OCI-M2 (cell line): ENCODE results near the gene SMIM29.
"Not testable (repeated sequence)": the region's sequence is repeated elsewhere in the genome, so short reads cannot be mapped to it uniquely, and the experiment has no call there.

Source experiments
- DNase-seq: peaks from one replicate; lab custom pipeline; 2025; ENCODE audit not compliant: unreplicated experiment; lab: John Stamatoyannopoulos, UW

SMIM29 gene

DNA sequence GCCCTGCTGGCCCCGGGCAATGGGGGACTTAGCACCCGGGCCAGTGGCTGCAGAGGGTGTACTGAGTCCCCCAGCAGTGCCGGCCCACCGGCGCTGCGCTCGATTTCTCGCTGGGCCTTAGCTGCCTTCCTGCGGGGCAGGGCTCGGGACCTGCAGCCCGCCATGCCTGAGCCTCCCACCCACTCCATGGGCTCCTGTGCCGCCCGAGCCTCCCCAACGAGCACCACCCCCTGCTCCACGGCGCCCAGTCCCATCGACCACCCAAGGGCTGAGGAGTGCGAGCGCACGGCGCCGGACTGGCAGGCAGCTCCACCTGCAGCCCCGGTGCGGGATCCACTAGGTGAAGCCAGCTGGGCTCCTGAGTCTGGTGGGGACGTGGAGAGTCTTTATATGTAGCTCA is 20.3 kb upstream of the SMIM29 start:
- DNase-seq = not testable (repeated sequence)

DNA sequence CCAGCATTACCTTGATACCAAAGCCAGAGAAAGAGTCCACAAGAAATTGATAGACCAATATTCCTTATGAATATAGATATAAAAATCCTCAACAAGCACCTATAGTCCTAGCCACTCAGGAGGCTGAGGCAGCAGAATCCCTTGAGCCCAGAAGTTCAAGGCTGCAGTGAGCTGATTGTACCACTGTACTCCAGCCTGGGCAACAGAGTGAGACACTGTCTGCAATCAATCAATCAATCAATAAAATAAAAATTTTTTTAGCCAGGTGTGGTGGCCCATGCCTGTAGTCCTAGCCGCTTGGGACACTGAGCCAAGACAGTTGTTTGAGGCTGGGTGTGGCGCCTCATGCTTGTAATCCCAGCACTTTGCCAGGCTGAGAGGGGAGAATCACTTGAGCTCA is 18.9 kb upstream of the SMIM29 start:
- DNase-seq = no peak

DNA sequence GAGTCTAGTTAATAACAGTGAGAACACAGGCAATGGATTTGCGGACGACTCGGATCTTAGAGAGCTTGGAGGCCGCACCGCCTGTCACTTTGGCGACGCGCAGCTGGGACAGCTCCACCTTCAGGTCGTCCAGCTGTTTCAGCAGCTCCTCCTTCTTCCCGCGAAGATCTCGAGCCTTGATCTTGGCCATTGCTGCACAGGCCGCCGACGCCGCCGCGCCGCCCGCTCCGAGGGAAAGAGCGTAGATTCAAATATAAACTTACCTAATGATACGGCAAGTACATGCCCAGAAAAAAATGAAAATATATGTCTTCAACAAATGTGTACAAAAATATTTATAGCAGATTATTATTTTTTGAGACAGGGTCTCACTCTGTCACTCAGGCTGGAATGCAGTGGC is 14.7 kb upstream of the SMIM29 start:
- DNase-seq = not testable (repeated sequence)

DNA sequence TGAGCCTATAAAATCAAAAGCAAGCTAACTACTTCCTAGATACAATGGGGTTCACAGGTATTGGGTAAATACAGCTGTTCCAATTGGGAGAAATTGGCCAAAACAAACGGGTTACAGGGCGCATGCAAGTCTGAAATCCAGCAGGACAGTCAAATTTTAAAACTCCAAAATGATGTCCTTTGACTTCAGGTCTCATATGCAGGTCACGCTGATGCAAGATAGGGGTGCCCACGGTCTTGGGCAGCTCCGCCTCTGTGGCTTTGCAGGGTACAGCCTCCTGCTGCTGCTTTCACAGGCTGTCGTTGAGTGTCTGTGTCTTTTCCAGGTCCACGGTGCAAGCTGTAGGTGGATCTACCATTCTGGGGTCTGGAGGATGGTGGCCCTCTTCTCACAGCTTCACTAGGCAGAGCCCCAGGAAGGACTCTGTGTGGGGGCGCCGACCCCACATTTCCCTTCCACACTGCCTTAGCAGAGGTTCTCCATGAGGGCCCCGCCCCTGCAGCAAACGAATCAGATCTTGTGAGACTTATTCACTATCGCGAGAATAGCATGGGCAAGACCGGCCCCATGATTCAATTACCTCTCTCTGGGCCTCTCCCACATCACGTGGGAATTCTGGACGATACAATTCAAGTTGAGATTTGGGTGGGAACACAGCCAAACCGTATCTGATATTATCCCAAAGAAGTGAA is 11.9 kb upstream of the SMIM29 start:
- DNase-seq = no peak

DNA sequence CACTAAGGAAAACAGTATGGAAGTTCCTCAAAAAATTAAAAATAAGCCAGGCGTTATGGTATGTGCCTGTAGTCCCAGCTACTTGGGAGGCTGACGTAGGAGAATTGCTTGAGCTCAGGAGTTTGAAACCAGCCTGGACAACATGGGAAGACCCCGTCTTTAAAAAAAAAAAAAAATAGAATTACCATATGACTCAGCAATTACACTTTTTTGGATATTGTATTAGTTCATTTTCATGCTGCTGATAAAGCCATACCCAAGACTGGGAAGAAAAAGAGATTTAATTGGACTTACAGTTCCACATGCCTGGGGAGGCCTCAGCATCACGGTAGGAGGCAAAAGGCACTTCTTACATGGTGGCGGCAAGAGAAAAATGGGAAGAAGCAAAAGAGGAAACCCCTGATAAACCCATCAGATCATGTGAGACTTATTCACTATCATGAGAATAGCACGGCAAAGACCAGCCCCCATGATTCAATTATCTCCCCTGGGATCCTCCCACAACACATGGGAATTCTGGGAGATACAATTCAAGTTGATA is 10.8 kb upstream of the SMIM29 start:
- no peak for DNase-seq

DNA sequence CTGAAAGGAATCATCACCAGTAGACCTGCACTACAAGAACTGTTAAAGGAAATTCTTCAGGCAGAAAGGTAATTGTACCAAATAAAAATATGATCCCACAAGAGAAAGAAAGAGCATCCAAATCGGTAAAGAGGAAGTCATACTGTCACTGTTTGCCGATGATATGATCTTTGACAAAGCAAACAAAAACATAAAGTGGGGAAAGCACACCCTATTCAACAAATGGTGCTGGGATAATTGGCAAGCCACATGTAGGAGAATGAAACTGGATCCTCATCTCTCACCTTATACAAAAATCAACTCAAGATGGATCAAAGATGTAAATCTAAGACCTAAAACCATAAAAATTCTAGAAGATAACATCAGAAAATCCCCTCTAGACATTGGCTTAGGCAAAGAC is 3.6 kb upstream of the SMIM29 start:
- DNase-seq = not testable (repeated sequence)

DNA sequence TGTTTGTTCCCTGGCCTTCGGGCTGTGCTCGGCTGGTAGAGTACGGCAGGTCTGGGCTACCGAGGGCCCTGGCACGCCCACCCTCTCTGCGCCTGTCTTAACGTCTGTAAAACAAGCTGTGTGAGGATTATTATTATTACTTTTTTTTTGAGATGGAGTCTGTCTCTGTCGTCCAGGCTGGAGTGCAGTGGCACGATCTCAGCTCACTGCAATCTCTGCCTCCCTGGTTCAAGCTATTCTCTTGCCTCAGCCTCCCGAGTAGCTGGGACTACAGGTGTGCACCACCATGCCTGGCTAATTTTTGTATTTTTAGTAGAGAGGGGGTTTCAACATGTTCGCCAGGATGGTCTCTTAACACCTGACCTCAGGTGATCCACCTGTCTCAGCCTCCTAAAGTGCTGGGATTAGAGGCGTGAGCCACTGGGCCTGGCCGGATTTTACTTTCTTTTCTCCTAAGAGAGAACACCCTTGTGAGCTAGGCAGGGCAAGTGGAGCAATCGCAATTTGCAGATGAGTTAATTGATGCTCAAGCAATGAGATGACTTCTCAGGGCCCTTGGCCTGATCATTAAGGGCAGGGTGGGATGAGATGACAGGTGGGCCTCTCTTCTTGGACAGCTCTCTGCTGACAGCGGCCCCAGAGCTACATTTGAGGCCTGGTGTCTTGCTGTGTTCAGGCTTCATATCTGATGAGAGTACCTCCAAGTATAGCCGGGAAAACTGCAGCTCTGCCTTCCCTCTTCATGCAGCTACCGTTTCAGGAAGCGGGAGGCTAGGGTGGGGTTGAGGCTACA is 859 bp upstream of the SMIM29 start:
- DNase-seq = no peak

DNA sequence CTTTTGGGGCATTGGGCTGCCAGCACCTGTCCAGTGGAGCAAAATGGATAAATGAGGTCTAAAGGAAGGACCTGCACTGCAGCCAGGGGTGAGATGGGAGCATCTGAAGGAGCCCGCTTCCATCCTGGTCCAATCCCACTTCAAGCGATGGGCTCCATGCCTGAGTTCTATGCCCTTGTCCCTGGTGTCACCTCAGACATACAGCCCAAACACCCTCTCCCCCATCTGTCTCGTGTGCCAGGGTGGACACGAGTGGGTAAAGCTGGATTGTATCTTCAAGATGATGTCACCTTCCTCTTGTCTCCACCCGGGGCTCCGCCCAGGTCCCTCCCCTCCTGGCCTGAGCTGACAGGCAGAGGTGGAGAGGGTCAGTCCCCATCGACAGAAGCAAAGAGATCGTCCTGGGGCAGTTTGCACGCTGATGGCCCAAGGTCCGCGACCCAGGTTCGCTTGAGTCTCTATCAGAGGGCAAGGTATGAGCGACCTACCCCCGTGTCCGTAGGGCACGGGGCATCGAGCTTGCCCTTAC is 544 bp downstream of the SMIM29 start:
- no peak for DNase-seq

DNA sequence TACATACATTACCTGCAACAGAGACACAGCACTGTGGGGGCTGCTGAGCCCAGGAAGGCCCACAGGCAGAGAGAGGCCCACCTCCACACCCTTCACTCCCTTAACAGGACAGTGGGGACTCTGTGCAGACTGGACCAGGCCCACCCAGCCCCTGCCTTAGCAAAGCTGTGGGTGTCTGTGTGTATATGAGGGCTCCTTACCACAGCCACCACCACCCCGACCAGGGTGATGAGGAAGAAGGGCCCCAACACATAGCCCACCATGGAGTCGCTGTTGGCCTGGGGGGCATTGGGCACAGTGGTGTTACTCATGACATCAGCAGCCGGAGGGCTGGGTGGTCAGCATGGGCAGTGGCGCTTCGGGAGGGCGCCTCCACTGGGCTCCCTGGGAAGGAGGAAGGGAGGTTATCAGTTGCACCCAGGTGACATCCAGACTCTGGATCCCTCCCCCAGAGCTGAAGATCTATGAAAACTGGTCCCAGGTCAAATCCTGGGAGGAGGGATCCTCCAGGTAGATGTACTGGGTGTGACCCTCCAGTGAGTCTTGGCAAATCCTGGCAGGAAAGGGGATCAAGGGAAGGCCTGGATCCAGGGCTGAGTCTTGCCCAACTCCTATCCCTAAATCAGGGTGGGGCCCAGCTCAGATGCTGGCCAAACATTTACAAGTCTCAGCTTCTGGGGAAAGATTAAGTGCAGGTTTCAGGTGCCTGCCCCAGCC is 1.2 kb downstream of the SMIM29 start:
- DNase-seq = no peak

DNA sequence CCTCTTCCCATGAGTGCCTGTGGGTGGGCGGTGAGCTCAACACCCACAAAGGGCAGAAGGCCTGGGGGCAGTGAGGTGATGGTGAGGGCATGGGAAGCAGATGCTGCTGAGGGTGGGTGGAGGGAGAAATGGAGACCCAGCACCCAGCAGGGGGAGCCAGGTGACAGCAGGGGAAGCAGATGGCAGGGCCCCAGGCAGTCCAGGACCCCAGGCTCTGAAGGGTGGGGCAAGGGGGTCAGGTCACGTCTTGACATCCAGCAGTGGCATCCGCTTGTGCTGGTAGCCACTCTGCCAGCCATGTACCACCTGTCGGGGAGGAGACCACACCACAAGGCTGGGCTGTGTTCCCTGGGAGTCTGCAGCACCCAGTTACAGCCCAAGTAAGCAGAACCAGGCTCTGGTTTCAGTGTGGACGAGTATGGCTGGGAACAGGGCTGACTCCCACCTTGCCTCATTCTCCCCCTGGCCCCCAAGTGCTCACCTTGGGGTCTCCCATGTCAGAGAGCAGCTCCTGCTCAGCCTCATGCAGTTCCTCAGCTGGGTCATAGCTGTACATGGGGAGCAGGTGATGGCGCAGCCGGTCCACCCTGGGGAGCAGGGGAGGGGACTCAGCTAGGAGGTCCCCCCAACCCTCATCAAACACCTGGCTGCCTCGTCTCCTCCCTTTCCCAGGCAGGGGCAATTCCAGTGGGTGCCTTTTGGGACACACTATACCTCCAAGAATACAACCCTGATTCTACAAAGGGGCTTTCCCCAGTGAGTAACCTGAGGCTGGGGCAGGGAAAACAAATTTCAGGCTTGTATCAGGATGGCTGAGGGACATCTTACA is 2.0 kb downstream of the SMIM29 start:
- DNase-seq = no peak

DNA sequence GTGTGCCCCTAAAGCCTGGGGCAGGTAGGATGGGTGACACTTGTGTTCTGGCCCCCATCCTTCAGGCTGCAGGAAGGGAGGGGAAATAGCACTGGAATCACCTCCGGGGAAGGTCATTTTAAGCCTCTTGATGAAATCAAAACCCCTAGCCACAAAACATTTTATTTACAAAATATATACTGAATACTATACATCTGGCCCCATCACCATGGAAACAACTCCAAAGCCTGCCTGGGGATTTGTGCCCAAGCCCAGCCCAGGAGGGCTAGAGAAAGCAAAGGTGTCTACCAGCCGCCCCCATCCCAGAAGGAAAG is 2.6 kb downstream of the SMIM29 start:
- DNase-seq = no peak

DNA sequence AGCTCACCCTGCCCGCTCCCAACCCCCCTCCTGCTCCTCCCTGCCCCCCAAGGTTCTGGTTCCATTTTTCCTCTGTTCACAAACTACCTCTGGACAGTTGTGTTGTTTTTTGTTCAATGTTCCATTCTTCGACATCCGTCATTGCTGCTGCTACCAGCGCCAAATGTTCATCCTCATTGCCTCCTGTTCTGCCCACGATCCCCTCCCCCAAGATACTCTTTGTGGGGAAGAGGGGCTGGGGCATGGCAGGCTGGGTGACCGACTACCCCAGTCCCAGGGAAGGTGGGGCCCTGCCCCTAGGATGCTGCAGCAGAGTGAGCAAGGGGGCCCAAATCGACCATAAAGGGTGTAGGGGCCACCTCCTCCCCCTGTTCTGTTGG is 3.1 kb downstream of the SMIM29 start:
- DNase-seq = not testable (repeated sequence)

DNA sequence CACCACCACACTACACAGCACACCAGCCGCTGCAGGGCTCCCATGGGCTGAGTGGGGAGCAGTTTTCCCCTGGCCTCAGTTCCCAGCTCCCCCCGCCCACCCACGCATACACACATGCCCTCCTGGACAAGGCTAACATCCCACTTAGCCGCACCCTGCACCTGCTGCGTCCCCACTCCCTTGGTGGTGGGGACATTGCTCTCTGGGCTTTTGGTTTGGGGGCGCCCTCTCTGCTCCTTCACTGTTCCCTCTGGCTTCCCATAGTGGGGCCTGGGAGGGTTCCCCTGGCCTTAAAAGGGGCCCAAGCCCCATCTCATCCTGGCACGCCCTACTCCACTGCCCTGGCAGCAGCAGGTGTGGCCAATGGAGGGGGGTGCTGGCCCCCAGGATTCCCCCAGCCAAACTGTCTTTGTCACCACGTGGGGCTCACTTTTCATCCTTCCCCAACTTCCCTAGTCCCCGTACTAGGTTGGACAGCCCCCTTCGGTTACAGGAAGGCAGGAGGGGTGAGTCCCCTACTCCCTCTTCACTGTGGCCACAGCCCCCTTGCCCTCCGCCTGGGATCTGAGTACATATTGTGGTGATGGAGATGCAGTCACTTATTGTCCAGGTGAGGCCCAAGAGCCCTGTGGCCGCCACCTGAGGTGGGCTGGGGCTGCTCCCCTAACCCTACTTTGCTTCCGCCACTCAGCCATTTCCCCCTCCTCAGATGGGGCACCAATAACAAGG is 3.6 kb downstream of the SMIM29 start:
- not testable (repeated sequence) for DNase-seq

DNA sequence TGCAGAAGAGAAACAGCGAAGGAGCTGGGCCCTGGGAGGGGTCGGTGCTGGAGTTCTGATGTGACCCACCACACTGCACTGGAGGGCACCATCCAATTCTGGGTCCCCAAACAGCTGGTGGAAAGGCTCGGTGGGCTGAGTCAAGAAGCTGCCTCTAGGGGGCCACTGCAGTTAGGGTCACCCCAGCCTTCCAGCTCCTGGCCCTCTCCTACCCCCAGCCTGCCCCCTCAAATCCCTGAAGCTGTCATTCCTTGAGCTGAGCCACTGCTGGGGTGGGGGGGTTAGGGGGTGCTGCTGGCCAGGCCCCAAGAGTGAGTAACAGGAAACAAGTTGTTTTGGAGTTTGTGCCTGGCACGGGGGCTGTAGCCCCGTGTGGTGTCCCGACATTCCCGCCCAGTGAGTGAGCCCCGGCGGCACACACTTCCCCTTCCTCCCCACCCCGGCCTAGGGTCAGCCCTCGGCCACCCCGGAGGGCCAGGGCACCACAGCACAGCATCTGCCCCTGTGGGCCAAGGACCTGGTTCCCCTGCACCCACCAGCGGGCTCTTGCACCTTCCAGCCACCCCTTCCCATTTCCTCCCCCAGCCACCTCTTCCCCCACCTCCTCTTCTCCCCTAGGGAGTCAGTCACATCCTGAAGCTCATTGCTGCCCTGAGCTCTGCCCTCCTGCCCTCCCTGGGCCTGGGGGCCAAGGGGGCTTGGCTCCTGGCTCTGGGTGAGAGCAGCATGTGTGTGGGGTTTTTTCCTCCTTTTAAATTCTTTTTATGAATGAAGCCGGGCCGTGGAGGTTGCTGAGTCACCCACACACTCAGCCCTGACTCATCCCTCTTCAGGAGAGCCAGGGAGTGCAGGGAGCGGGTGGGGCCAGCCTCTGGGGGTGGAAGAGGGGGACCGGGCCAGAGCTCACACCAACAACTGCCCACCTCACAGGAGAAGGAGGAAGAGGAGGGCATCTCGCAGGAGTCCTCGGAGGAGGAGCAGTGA is 4.6 kb downstream of the SMIM29 start:
- no peak for DNase-seq

DNA sequence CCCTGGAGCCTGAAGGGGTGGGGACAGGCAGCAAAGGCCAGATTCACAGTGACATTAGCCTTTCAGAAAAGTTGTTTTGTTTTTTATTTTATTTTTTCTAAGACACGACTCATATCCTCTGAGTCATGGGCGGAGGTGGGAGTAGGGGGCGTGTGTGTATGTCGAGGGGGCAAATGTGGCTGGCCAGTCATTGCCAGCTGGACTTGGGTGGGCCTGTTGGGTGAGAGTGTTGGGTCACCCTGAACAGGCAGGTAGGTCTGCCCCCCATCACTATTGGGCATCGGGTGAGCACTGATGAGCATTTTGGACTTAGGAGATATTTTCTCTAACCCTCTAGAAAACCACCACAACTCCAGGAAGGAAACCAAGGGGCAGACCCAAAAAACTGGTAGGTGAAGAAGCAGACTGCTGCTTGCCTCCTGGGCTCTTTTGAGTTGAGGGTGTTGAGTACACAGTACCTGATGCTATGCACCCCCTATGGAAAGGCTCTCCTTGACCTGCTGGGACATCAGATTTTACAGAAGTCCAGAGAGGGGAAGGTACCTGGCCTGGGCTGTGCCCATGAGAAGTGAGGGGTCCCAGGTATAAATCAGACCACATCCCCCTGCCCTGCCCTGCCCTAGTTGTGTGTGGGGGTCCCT is 5.6 kb downstream of the SMIM29 start:
- DNase-seq = no peak

DNA sequence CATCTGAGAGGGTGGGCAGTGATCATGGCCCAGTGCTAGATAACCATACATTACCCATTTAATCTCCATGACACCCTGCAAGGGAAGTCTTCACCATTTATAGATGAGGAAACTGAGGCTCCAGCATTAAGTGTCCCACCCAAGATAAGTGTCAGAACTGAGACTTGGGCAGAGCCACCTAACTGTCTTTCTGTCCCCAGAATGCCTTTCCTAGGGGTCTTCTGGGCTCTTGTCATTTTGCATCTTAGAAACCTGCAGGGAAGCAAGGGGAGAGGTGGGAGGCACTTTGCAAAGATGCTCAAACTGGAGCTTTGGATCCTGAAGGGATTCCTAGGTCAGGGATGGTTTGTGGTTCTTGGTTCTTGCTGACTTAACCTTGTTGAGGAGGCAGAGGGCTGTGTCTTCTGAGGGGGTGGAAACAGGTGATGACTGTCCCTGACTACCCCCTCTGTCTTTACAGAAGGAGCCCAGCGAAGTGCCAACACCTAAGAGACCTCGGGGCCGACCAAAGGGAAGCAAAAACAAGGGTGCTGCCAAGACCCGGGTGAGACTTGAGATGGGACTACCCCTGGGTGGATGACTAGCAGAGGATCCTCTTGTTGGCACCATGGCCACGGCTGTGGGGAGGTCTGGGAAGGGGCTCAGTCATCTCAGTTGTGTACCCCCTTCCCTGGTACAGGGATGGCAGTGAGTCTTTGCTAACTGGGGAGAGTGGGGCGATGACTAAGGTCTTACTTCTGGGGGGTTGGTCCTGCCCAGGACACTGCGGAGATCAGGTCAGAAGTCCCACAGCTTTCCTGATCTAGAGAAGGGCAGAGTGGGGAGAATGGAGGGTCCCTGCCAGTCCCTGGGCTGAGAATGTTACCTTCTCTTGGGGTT is 6.3 kb downstream of the SMIM29 start:
- no peak for DNase-seq
